Keratinocyte (primary cell): Measurements from ENCODE around the gene PLA2R1. TPM values are rescaled to one million over a fixed set of nuclear protein-coding genes. Genes with fewer than 3 reads are reported as not detected.
A peak's percentile ranks its signal among the peaks of the same experiment; 100 is the strongest.

Experiments used
- DNase-seq: peaks from one replicate; pipeline ENCODE4 v3.0.0-alpha.2; 2011; ENCODE audit warnings: low read depth, missing footprints, low spot score
- FAIRE-seq: peaks from 2 replicates; lab custom pipeline; 2011; peaks lifted over from hg19 to GRCh38; lab: Jason Lieb, UNC
- H2AFZ ChIP-seq: 2 replicates; pipeline ENCODE4 v1.6.0; 2012; ENCODE audit warnings: low read length, control low read depth, inconsistent platforms; ENCODE audit not compliant: control insufficient read depth
- H3K27ac ChIP-seq: 2 replicates; pipeline ENCODE4 v1.5.1; 2011; ENCODE audit warnings: low read length; ENCODE audit not compliant: control insufficient read depth, insufficient read depth
- H3K27me3 ChIP-seq: 3 replicates; pipeline ENCODE4 v1.6.0; 2011; ENCODE audit warnings: low read length; ENCODE audit not compliant: control insufficient read depth, insufficient read depth; ENCODE audit errors: extremely low read depth
- H3K36me3 ChIP-seq, 2 experiments: 2 replicates in 1 of 2; 3 replicates in 1 of 2; pipeline ENCODE4 v1.5.1; 2011; ENCODE audit warnings: low read length in 2 of 2, mild to moderate bottlenecking in 1 of 2; ENCODE audit not compliant: control insufficient read depth in 2 of 2, insufficient read depth in 2 of 2; ENCODE audit errors: extremely low read depth in 1 of 2
- H3K4me1 ChIP-seq: 3 replicates; pipeline ENCODE4 v1.5.1; 2011; ENCODE audit warnings: low read length; ENCODE audit not compliant: control insufficient read depth, insufficient read depth; ENCODE audit errors: extremely low read depth
- H3K4me2 ChIP-seq: 3 replicates; pipeline ENCODE4 v1.6.0; 2011; ENCODE audit warnings: low read depth, low read length; ENCODE audit not compliant: control insufficient read depth, insufficient read depth; ENCODE audit errors: extremely low read depth
- H3K4me3 ChIP-seq, 3 experiments: fragments of 200-600 bp in 1 of 3; sonication (generic) in 1 of 3; 2 replicates in 2 of 3; 3 replicates in 1 of 3; pipeline ENCODE4 v1.5.1; 2011 to 2016; ENCODE audit warnings: low read length in 3 of 3, mild to moderate bottlenecking in 3 of 3, control low read depth in 2 of 3, inconsistent platforms in 1 of 3, low read depth in 1 of 3, mixed read lengths in 1 of 3, mixed run types in 1 of 3, moderate library complexity in 1 of 3; ENCODE audit not compliant: control insufficient read depth in 2 of 3, insufficient read depth in 2 of 3; ENCODE audit errors: extremely low read depth in 1 of 3
- H3K79me2 ChIP-seq: 2 replicates; pipeline ENCODE4 v1.6.0; 2012; ENCODE audit warnings: low read length; ENCODE audit not compliant: control insufficient read depth, insufficient read depth
- H3K9ac ChIP-seq: 3 replicates; pipeline ENCODE4 v1.6.0; 2011; ENCODE audit warnings: low read length; ENCODE audit not compliant: control insufficient read depth, insufficient read depth; ENCODE audit errors: extremely low read depth
- H3K9me1 ChIP-seq: 3 replicates; pipeline ENCODE4 v1.6.0; 2011; ENCODE audit warnings: low read length; ENCODE audit not compliant: control insufficient read depth, insufficient read depth; ENCODE audit errors: extremely low read depth
- H3K9me3 ChIP-seq: 2 replicates; pipeline ENCODE4 v1.5.1; 2012; ENCODE audit warnings: low read depth, low read length; ENCODE audit not compliant: control insufficient read depth
- H4K20me1 ChIP-seq: 3 replicates; pipeline ENCODE4 v1.6.0; 2011; ENCODE audit warnings: low read length; ENCODE audit not compliant: control insufficient read depth, insufficient read depth; ENCODE audit errors: extremely low read depth
- EZH2 ChIP-seq: IDR thresholded peaks from one replicate; pipeline ENCODE4 v1.6.1; 2012; ENCODE audit warnings: inconsistent platforms, mild to moderate bottlenecking, low read length, moderate library complexity
- dilution Hi-C: fragments of 300-500 bp; cut with MboI; formaldehyde crosslinking; loops from one replicate; pipeline ENCODE4 v1.7.0; 2020; ENCODE audit warnings: low sequenced_read_pairs; ENCODE audit not compliant: extremely low pct_ligation_motif_present
- polyA plus RNA-seq, 5 experiments: library from polyadenylated mRNA; depleted of rRNA in 3 of 5; stranded (reverse) in 3 of 5; stranded (forward) in 1 of 5; unstranded in 1 of 5; fragments of >200 nt; gene quantifications; 1 replicate in 1 of 5; 2 replicates in 3 of 5; 3 replicates in 1 of 5; pipeline versions ENCODE4 v1.2.1 to v1.2.3, GENCODE V29; 2011 to 2012; ENCODE audit warnings: missing spikeins in 2 of 5, low read depth in 1 of 5, low replicate concordance in 1 of 5
- TF ChIP-seq, protein P1 (sequence below), 3 experiments: IDR thresholded peaks in 1 of 3; conservative IDR thresholded peaks in 1 of 3; optimal IDR thresholded peaks in 1 of 3; 2 replicates in 2 of 3; 3 replicates in 1 of 3; pipeline versions ENCODE3 to v1.5.1; 2011; ENCODE audit warnings: low read length in 3 of 3, mild to moderate bottlenecking in 3 of 3, moderate library complexity in 2 of 3, control low read depth in 1 of 3, inconsistent platforms in 1 of 3; ENCODE audit not compliant: insufficient read depth in 2 of 3; ENCODE audit errors: extremely low read depth in 1 of 3

The PLA2R1 gene
- polyA plus RNA-seq, 1 donor (not counting 4 experiments of a cell fraction or from before 2014, with no cell fraction given), result 12.3 TPM

- H4K20me1 ChIP-seq, result no peaks in the 10 kb centered on the region
- H3K4me3 ChIP-seq, result no peak overlapping the region
- dilution Hi-C loops, result no loop called here
- H3K4me1 ChIP-seq, result peaks cover 6% of the 10 kb centered on the region
- FAIRE-seq, result peak; percentile 65
- TF ChIP-seq, protein P1, sequence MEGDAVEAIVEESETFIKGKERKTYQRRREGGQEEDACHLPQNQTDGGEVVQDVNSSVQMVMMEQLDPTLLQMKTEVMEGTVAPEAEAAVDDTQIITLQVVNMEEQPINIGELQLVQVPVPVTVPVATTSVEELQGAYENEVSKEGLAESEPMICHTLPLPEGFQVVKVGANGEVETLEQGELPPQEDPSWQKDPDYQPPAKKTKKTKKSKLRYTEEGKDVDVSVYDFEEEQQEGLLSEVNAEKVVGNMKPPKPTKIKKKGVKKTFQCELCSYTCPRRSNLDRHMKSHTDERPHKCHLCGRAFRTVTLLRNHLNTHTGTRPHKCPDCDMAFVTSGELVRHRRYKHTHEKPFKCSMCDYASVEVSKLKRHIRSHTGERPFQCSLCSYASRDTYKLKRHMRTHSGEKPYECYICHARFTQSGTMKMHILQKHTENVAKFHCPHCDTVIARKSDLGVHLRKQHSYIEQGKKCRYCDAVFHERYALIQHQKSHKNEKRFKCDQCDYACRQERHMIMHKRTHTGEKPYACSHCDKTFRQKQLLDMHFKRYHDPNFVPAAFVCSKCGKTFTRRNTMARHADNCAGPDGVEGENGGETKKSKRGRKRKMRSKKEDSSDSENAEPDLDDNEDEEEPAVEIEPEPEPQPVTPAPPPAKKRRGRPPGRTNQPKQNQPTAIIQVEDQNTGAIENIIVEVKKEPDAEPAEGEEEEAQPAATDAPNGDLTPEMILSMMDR (optimal IDR thresholded peaks at IDR 0.05 in 1 of 3, IDR thresholded peaks at IDR 0.05 in 1 of 3, conservative IDR thresholded peaks at IDR 0.05 in 1 of 3; ENCODE audit: extremely low read depth in 1 of 3, insufficient read depth in 2 of 3, low read length in 3 of 3), result no peak
- TF ChIP-seq EZH2, result no peak
- H3K27ac ChIP-seq, result no peak overlapping the region
- H3K9ac ChIP-seq, result no peak overlapping the region
- H3K27me3 ChIP-seq, result no peaks in the 10 kb centered on the region
- no peaks in the 10 kb centered on the region for H3K9me1 ChIP-seq
- no peak for DNase-seq
- H3K79me2 ChIP-seq, result no peaks in the 10 kb centered on the region
- no peak overlapping the region for H3K4me2 ChIP-seq
- H3K36me3 ChIP-seq, result peaks cover 0 to 4% of the 10 kb centered on the region in 2 experiments
- H2AFZ ChIP-seq, result no peak overlapping the region
- no peaks in the 10 kb centered on the region for H3K9me3 ChIP-seq
Observed at GRCh38 chr2:159936471-159936870, 125.9 kb downstream of the PLA2R1 start.

DNA sequence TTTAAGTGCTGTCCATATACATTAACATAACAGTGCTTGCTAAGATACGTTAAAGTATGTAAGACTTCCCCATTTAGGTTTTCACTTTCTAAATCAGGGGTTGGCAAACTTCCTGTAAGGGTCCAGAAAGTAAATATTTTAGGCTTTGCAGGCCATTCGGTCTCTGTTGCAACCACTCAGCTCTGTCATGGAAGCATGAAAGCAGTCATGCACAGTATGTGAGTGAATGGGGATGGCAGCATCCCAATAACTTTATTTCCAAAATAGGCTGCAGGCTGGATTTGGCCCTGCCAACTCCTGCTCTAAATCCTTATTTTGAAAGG, 128.7 kb downstream of the PLA2R1 start:
- Histone ChIP-seq H2AFZ (no peak overlapping the region), H3K4me1 (peaks cover 6% of the 10 kb centered on the region), H3K9ac (no peak overlapping the region), H3K4me2 (no peak overlapping the region), H3K27me3 (no peaks in the 10 kb centered on the region), H3K36me3 (peaks cover 0 to 4% of the 10 kb centered on the region in 2 experiments), H3K79me2 (no peaks in the 10 kb centered on the region), H4K20me1 (no peaks in the 10 kb centered on the region), H3K9me1 (no peaks in the 10 kb centered on the region), H3K9me3 (no peaks in the 10 kb centered on the region), H3K27ac (no peak overlapping the region), H3K4me3 (no peak overlapping the region)
- no peak for TF ChIP-seq EZH2
- TF ChIP-seq, protein P1 (optimal IDR thresholded peaks at IDR 0.05 in 1 of 3, IDR thresholded peaks at IDR 0.05 in 1 of 3, conservative IDR thresholded peaks at IDR 0.05 in 1 of 3; ENCODE audit: extremely low read depth in 1 of 3, insufficient read depth in 2 of 3, low read length in 3 of 3), result no peak
- DNase-seq (no peak), FAIRE-seq (no peak)
- dilution Hi-C loops, result no loop called here
